Measurements from ENCODE around the gene IQCM. TPM values are rescaled to one million over a fixed set of nuclear protein-coding genes. Genes with fewer than 3 reads are reported as not detected.

Gene IQCM
- total RNA-seq, 1 experiment from 2014 or later, result 0.11 TPM

DNA sequence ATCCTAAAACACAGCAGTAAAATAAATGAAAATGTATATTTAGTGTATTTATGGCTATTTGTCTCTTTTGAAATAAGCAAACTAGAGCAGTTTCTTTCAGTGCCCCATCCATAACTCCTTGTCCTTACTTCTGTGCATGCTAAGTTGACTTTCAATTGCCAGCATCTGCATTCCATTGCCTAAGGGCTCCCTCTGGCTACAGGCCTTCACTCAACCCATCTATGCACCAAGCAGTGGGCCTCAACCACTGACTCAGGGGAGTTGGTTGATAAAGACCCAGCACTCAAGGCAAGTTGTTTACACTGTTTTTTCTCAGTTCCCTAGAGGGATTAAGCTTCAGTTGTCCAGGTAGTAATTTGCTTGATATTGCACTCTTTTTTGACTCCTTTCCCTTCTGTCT lies 265.7 kb downstream of the IQCM start (continued):
- TF ChIP-seq, protein P1, sequence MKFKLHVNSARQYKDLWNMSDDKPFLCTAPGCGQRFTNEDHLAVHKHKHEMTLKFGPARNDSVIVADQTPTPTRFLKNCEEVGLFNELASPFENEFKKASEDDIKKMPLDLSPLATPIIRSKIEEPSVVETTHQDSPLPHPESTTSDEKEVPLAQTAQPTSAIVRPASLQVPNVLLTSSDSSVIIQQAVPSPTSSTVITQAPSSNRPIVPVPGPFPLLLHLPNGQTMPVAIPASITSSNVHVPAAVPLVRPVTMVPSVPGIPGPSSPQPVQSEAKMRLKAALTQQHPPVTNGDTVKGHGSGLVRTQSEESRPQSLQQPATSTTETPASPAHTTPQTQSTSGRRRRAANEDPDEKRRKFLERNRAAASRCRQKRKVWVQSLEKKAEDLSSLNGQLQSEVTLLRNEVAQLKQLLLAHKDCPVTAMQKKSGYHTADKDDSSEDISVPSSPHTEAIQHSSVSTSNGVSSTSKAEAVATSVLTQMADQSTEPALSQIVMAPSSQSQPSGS (CRISPR knock-in tag; IDR thresholded peaks at IDR 0.05; ENCODE audit: borderline replicate concordance, low read depth), result no peak
- TF ChIP-seq KAT7 (CRISPR knock-in tag; IDR thresholded peaks at IDR 0.05; ENCODE audit: borderline replicate concordance) (no peak), ZNF317 (CRISPR knock-in tag; IDR thresholded peaks at IDR 0.05; ENCODE audit: borderline replicate concordance, low read depth) (no peak), TCF7 (CRISPR knock-in tag; IDR thresholded peaks at IDR 0.05; ENCODE audit: low read depth) (no peak), ZNF121 (CRISPR knock-in tag; IDR thresholded peaks at IDR 0.05) (no peak), ELF4 (CRISPR knock-in tag; IDR thresholded peaks at IDR 0.05; ENCODE audit: low read depth) (no peak), TEAD4 (CRISPR knock-in tag; IDR thresholded peaks at IDR 0.05) (no peak)
- TF ChIP-seq, protein P2, sequence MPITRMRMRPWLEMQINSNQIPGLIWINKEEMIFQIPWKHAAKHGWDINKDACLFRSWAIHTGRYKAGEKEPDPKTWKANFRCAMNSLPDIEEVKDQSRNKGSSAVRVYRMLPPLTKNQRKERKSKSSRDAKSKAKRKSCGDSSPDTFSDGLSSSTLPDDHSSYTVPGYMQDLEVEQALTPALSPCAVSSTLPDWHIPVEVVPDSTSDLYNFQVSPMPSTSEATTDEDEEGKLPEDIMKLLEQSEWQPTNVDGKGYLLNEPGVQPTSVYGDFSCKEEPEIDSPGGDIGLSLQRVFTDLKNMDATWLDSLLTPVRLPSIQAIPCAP (CRISPR knock-in tag; IDR thresholded peaks at IDR 0.05), result no peak
- TF ChIP-seq, protein P3, sequence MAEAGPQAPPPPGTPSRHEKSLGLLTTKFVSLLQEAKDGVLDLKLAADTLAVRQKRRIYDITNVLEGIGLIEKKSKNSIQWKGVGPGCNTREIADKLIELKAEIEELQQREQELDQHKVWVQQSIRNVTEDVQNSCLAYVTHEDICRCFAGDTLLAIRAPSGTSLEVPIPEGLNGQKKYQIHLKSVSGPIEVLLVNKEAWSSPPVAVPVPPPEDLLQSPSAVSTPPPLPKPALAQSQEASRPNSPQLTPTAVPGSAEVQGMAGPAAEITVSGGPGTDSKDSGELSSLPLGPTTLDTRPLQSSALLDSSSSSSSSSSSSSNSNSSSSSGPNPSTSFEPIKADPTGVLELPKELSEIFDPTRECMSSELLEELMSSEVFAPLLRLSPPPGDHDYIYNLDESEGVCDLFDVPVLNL (CRISPR knock-in tag; IDR thresholded peaks at IDR 0.05; ENCODE audit: borderline replicate concordance, low read depth), result no peak

DNA sequence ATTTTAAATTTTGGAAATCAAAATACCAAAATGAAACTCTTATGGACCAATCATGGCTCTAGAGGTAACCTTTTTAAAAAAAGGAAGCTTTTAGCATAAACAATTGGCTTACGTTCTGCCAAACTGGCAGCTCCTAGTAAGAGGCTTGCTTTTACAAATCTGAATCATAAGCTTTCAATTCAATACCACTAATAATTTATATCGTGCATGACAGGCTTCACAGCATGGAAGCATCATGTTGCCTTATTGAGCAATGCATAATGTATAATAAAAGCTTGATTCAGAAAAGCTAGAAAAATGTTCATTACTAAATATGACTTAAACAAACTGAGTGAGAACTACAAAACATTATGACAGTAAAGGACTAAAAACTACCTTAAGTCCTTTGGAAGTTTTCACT lies 280.9 kb downstream of the IQCM start:
- TF ChIP-seq, protein P4, sequence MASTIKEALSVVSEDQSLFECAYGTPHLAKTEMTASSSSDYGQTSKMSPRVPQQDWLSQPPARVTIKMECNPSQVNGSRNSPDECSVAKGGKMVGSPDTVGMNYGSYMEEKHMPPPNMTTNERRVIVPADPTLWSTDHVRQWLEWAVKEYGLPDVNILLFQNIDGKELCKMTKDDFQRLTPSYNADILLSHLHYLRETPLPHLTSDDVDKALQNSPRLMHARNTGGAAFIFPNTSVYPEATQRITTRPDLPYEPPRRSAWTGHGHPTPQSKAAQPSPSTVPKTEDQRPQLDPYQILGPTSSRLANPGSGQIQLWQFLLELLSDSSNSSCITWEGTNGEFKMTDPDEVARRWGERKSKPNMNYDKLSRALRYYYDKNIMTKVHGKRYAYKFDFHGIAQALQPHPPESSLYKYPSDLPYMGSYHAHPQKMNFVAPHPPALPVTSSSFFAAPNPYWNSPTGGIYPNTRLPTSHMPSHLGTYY (CRISPR knock-in tag; IDR thresholded peaks at IDR 0.05), result no peak
- TF ChIP-seq ZNF232 (CRISPR knock-in tag; IDR thresholded peaks at IDR 0.05), result no peak
- no peak for TF ChIP-seq TCF7 (CRISPR knock-in tag; IDR thresholded peaks at IDR 0.05; ENCODE audit: low read depth)
- TF ChIP-seq, protein P5, sequence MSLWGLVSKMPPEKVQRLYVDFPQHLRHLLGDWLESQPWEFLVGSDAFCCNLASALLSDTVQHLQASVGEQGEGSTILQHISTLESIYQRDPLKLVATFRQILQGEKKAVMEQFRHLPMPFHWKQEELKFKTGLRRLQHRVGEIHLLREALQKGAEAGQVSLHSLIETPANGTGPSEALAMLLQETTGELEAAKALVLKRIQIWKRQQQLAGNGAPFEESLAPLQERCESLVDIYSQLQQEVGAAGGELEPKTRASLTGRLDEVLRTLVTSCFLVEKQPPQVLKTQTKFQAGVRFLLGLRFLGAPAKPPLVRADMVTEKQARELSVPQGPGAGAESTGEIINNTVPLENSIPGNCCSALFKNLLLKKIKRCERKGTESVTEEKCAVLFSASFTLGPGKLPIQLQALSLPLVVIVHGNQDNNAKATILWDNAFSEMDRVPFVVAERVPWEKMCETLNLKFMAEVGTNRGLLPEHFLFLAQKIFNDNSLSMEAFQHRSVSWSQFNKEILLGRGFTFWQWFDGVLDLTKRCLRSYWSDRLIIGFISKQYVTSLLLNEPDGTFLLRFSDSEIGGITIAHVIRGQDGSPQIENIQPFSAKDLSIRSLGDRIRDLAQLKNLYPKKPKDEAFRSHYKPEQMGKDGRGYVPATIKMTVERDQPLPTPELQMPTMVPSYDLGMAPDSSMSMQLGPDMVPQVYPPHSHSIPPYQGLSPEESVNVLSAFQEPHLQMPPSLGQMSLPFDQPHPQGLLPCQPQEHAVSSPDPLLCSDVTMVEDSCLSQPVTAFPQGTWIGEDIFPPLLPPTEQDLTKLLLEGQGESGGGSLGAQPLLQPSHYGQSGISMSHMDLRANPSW (CRISPR knock-in tag; conservative IDR thresholded peaks at IDR 0.05; ENCODE audit: low read depth), result no peak
- TF ChIP-seq, protein P3 (CRISPR knock-in tag; IDR thresholded peaks at IDR 0.05; ENCODE audit: borderline replicate concordance, low read depth), result no peak
- TF ChIP-seq ETV6 (CRISPR knock-in tag; IDR thresholded peaks at IDR 0.05), result no peak
- no peak for TF ChIP-seq ELF4 (CRISPR knock-in tag; IDR thresholded peaks at IDR 0.05; ENCODE audit: low read depth)
- no peak for TF ChIP-seq JUN (CRISPR knock-in tag; IDR thresholded peaks at IDR 0.05)
- no peak for TF ChIP-seq RORB (CRISPR knock-in tag; IDR thresholded peaks at IDR 0.05)
- TF ChIP-seq, protein P6, sequence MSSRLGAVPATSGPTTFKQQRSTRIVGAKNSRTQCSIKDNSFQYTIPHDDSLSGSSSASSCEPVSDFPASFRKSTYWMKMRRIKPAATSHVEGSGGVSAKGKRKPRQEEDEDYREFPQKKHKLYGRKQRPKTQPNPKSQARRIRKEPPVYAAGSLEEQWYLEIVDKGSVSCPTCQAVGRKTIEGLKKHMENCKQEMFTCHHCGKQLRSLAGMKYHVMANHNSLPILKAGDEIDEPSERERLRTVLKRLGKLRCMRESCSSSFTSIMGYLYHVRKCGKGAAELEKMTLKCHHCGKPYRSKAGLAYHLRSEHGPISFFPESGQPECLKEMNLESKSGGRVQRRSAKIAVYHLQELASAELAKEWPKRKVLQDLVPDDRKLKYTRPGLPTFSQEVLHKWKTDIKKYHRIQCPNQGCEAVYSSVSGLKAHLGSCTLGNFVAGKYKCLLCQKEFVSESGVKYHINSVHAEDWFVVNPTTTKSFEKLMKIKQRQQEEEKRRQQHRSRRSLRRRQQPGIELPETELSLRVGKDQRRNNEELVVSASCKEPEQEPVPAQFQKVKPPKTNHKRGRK (CRISPR knock-in tag; IDR thresholded peaks at IDR 0.05; ENCODE audit: borderline replicate concordance), result no peak
- TF ChIP-seq CREB1 (CRISPR knock-in tag; IDR thresholded peaks at IDR 0.05), result no peak
- TF ChIP-seq, protein P7, sequence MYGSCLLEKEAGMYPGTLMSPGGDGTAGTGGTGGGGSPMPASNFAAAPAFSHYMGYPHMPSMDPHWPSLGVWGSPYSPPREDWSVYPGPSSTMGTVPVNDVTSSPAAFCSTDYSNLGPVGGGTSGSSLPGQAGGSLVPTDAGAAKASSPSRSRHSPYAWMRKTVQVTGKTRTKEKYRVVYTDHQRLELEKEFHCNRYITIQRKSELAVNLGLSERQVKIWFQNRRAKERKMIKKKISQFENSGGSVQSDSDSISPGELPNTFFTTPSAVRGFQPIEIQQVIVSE (CRISPR knock-in tag; IDR thresholded peaks at IDR 0.05; ENCODE audit: borderline replicate concordance), result no peak
- TF ChIP-seq MXD4 (CRISPR knock-in tag; IDR thresholded peaks at IDR 0.05; ENCODE audit: borderline replicate concordance), result no peak
- no peak for TF ChIP-seq SP1 (CRISPR knock-in tag; conservative IDR thresholded peaks at IDR 0.05)
- TF ChIP-seq, protein P8, sequence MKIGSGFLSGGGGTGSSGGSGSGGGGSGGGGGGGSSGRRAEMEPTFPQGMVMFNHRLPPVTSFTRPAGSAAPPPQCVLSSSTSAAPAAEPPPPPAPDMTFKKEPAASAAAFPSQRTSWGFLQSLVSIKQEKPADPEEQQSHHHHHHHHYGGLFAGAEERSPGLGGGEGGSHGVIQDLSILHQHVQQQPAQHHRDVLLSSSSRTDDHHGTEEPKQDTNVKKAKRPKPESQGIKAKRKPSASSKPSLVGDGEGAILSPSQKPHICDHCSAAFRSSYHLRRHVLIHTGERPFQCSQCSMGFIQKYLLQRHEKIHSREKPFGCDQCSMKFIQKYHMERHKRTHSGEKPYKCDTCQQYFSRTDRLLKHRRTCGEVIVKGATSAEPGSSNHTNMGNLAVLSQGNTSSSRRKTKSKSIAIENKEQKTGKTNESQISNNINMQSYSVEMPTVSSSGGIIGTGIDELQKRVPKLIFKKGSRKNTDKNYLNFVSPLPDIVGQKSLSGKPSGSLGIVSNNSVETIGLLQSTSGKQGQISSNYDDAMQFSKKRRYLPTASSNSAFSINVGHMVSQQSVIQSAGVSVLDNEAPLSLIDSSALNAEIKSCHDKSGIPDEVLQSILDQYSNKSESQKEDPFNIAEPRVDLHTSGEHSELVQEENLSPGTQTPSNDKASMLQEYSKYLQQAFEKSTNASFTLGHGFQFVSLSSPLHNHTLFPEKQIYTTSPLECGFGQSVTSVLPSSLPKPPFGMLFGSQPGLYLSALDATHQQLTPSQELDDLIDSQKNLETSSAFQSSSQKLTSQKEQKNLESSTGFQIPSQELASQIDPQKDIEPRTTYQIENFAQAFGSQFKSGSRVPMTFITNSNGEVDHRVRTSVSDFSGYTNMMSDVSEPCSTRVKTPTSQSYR (CRISPR knock-in tag; IDR thresholded peaks at IDR 0.05), result no peak
- H3K9me3 Mint-ChIP-seq, result peaks cover 16% of the 10 kb centered on the region
- POLR2A ChIA-PET, result no interaction called here
- no peaks in the 10 kb centered on the region for H3K4me1 Mint-ChIP-seq
- DNase-seq (ENCODE audit: low spot score) (no peak), ATAC-seq (no peak)
- CTCF ChIA-PET, result no interaction called here
- no peak overlapping the region for H3K4me3 Mint-ChIP-seq
- H3K27me3 Mint-ChIP-seq (ENCODE audit: low read depth), result no peaks in the 10 kb centered on the region
- H3K36me3 Mint-ChIP-seq, result peaks cover 4% of the 10 kb centered on the region
- no peak overlapping the region for H3K27ac Mint-ChIP-seq
